B cell (primary cell): ENCODE data around the gene BTG1. TPM values are rescaled to one million over a fixed set of nuclear protein-coding genes. Genes with fewer than 3 reads are reported as not detected.

Experiments
- ATAC-seq: fragments of 200-7000 bp; cut with Tn5 transposase; one replicate; pipeline ENCODE4 v1.10.0; 2021; ENCODE audit warnings: low read depth, mild to moderate bottlenecking, moderate number of reproducible peaks, moderate library complexity
- CTCF ChIA-PET: fragments of 350-600 bp; sonication (Branson Sonifier 250); formaldehyde crosslinking; loops from one replicate; lab custom pipeline; 2021; ENCODE audit warnings: antibody characterized with exemption, inconsistent platforms; lab: Charles Lee
- POLR2A ChIA-PET: fragments of 350-600 bp; sonication (Branson Sonifier 250); formaldehyde crosslinking; loops from one replicate; lab custom pipeline; 2021; ENCODE audit warnings: antibody characterized with exemption; lab: Charles Lee
- DNase-seq: peaks from one replicate; pipeline ENCODE4 v3.0.0; 2013
- H2AFZ ChIP-seq: 2 replicates; pipeline ENCODE4 v1.6.1; 2012; ENCODE audit warnings: mild to moderate bottlenecking, low read depth, low read length; ENCODE audit not compliant: insufficient read depth, poor library complexity, severe bottlenecking
- H3K27ac ChIP-seq, 2 donors: 1 replicate in 1 of 2; 2 replicates in 1 of 2; pipeline ENCODE4 v1.5.1; 2012 to 2013; ENCODE audit warnings: low read length in 2 of 2, mild to moderate bottlenecking in 2 of 2, moderate library complexity in 1 of 2
- H3K27me3 ChIP-seq, 4 experiments: fragments of 200-600 bp in 1 of 4; sonication (generic) in 1 of 4; replicated peaks in 1 of 4; 1 replicate in 2 of 4; 2 replicates in 2 of 4; pipeline versions ENCODE4 v1.6.1 to v1.7.0; 2013 to 2016; ENCODE audit warnings: low read length in 3 of 4, mild to moderate bottlenecking in 2 of 4, mixed read lengths in 1 of 4, moderate library complexity in 1 of 4; ENCODE audit not compliant: insufficient read depth in 4 of 4, control insufficient read depth in 3 of 4; ENCODE audit errors: control extremely low read depth in 1 of 4
- H3K36me3 ChIP-seq, 2 experiments: replicated peaks in 1 of 2; 1 replicate in 1 of 2; 2 replicates in 1 of 2; pipeline versions ENCODE4 v1.6.1 to v1.7.1; 2013; ENCODE audit warnings: low read length in 1 of 2; ENCODE audit not compliant: insufficient read depth in 2 of 2, control insufficient read depth in 1 of 2; ENCODE audit errors: control extremely low read depth in 1 of 2, extremely low read depth in 1 of 2
- H3K4me1 ChIP-seq, 2 donors: fragments of 200-600 bp in 1 of 2; sonication (generic) in 1 of 2; 1 replicate in 1 of 2; 2 replicates in 1 of 2; pipeline versions ENCODE4 v1.5.1 to v1.6.1; 2013 to 2017; ENCODE audit warnings: low read length in 2 of 2; ENCODE audit not compliant: control insufficient read depth in 2 of 2, insufficient read depth in 2 of 2
- H3K4me2 ChIP-seq: replicated peaks from 2 replicates; pipeline ENCODE3; 2012; ENCODE audit warnings: mild to moderate bottlenecking, low read depth, low read length; ENCODE audit not compliant: poor library complexity, severe bottlenecking
- H3K4me3 ChIP-seq, 5 experiments: fragments of 200-600 bp in 1 of 5; sonication (generic) in 1 of 5; 1 replicate in 3 of 5; 2 replicates in 2 of 5; pipeline versions ENCODE4 v1.5.1 to v1.7.0; 2011 to 2016; ENCODE audit warnings: low read length in 4 of 5, mild to moderate bottlenecking in 4 of 5, low read depth in 2 of 5, control low read depth in 1 of 5, moderate library complexity in 1 of 5; ENCODE audit not compliant: insufficient read depth in 1 of 5; ENCODE audit errors: control extremely low read depth in 1 of 5, extremely low read depth in 1 of 5
- H3K79me2 ChIP-seq: fragments of 200-600 bp; sonication (generic); one replicate; pipeline ENCODE4 v1.6.0; 2016; ENCODE audit warnings: low read length; ENCODE audit not compliant: control insufficient read depth, insufficient read depth
- H3K9ac ChIP-seq: fragments of 200-600 bp; sonication (generic); 2 replicates; pipeline ENCODE4 v1.6.1; 2017; ENCODE audit warnings: mild to moderate bottlenecking, low read length, moderate library complexity
- H3K9me3 ChIP-seq, 3 donors: one replicate each; pipeline versions ENCODE4 v1.6.1 to v1.7.1; 2013; ENCODE audit warnings: low read length in 2 of 3; ENCODE audit not compliant: control insufficient read depth in 2 of 3, insufficient read depth in 1 of 3; ENCODE audit errors: control extremely low read depth in 1 of 3
- H4K20me1 ChIP-seq: 2 replicates; pipeline ENCODE4 v1.6.0; 2012; ENCODE audit warnings: mild to moderate bottlenecking, low read length; ENCODE audit not compliant: insufficient read depth, control insufficient read depth, poor library complexity, severe bottlenecking
- H3K27ac Mint-ChIP-seq: one replicate; pipeline ENCODE4 v1.8.0; 2021; ENCODE audit warnings: mixed read lengths
- H3K27me3 Mint-ChIP-seq: one replicate; pipeline ENCODE4 v1.8.0; 2021; ENCODE audit warnings: mixed read lengths
- H3K4me1 Mint-ChIP-seq: one replicate; pipeline ENCODE4 v1.8.0; 2021; ENCODE audit warnings: mixed read lengths
- H3K4me3 Mint-ChIP-seq: one replicate; pipeline ENCODE4 v1.8.0; 2021; ENCODE audit warnings: mixed read lengths
- H3K9me3 Mint-ChIP-seq: one replicate; pipeline ENCODE4 v1.8.0; 2022; ENCODE audit warnings: mixed read lengths; ENCODE audit not compliant: insufficient read depth
- EZH2 ChIP-seq: IDR thresholded peaks from 2 replicates; pipeline ENCODE4 v1.6.1; 2012; ENCODE audit warnings: borderline replicate concordance, low read depth, mild to moderate bottlenecking, moderate library complexity, low read length; ENCODE audit not compliant: insufficient read depth, poor library complexity, severe bottlenecking
- WGBS: methylation state at CpG from one replicate; pipeline ENCODE4 v1.1.5; 2013; ENCODE audit warnings: missing lambda C conversion rate; ENCODE audit not compliant: insufficient coverage; 5-methylcytosine and 5-hydroxymethylcytosine counted together
- intact Hi-C: fragments of 100-400 bp; cut with micrococcal nuclease; formaldehyde crosslinking; loops from one replicate; pipeline ENCODE4 v1.10.0; 2022
- polyA plus RNA-seq: library from polyadenylated mRNA; depleted of rRNA; stranded (reverse); fragments of >200 nt; gene quantifications from 2 replicates; pipeline ENCODE4 v1.2.3, GENCODE V29; 2012
- total RNA-seq, 2 donors: library from RNA; stranded (reverse); fragments of 120-200 nt in 1 of 2; gene quantifications; 1 replicate in 1 of 2; 2 replicates in 1 of 2; pipeline versions ENCODE4 v1.2.3 to v1.2.4, GENCODE V29; 2013 to 2022
- TF ChIP-seq, protein P1 (sequence below): fragments of 200-600 bp; IDR thresholded peaks from one replicate; pipeline ENCODE4 v1.8.0; 2022; ENCODE audit warnings: antibody characterized with exemption, mild to moderate bottlenecking

The BTG1 gene
- total and polyA plus RNA-seq, 2 donors (not counting 1 experiment from before 2014, with no cell fraction given) = 322 to 733 TPM

DNA sequence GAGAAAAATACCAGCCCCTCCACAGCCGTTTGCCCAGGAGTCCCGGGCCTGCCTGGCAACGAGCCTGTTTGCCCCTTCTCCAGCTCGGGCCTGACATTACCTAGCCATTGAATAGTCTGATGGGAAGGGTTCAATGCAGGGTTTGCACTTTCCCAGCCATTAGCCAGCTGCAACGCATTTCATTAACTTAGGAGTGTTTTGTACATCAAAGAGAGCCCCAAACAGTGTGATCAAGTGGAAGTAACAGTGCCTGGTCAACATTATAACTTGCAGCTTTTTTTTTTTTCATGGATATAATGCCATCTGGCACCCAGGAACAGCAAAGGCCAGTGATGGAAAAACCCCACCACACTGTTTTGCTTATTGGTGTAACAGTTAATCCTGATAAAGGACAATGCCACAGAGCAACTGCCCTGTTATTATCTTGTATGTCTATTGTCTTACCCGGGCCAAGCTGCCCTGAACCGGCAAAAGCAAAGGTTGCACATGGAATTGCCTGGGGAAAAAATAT is 38.0 kb downstream of the BTG1 start:
- no peaks in the 10 kb centered on the region for H4K20me1 ChIP-seq
- no peak overlapping the region for H3K4me3 ChIP-seq
- H3K27me3 ChIP-seq = no peaks in the 10 kb centered on the region
- H3K27me3 Mint-ChIP-seq = no peaks in the 10 kb centered on the region
- CTCF ChIA-PET = no interaction called here
- no peak overlapping the region for H3K4me3 Mint-ChIP-seq
- H3K27ac ChIP-seq = no peak overlapping the region
- no peak overlapping the region for H3K4me2 ChIP-seq
- intact Hi-C loops = no loop called here
- no peaks in the 10 kb centered on the region for H3K9me3 Mint-ChIP-seq
- 100% methylated on average over 3 of the region's 7 CpGs for WGBS
- H3K36me3 ChIP-seq = no peaks in the 10 kb centered on the region
- no peaks in the 10 kb centered on the region for H3K4me1 ChIP-seq
- no peaks in the 10 kb centered on the region for H3K9me3 ChIP-seq
- no peak overlapping the region for H3K9ac ChIP-seq
- peaks cover 19% of the 10 kb centered on the region for H3K4me1 Mint-ChIP-seq
- ATAC-seq = no peak
- peaks cover 7% of the 10 kb centered on the region for H3K79me2 ChIP-seq
- POLR2A ChIA-PET = interaction anchor here (0.5 kb wide), 1 partner anchor 287 kb away, joined by 5 read pairs; no protein-coding TSS in a partner anchor
- DNase-seq = no peak
- H2AFZ ChIP-seq = no peak overlapping the region
- TF ChIP-seq, protein P1, sequence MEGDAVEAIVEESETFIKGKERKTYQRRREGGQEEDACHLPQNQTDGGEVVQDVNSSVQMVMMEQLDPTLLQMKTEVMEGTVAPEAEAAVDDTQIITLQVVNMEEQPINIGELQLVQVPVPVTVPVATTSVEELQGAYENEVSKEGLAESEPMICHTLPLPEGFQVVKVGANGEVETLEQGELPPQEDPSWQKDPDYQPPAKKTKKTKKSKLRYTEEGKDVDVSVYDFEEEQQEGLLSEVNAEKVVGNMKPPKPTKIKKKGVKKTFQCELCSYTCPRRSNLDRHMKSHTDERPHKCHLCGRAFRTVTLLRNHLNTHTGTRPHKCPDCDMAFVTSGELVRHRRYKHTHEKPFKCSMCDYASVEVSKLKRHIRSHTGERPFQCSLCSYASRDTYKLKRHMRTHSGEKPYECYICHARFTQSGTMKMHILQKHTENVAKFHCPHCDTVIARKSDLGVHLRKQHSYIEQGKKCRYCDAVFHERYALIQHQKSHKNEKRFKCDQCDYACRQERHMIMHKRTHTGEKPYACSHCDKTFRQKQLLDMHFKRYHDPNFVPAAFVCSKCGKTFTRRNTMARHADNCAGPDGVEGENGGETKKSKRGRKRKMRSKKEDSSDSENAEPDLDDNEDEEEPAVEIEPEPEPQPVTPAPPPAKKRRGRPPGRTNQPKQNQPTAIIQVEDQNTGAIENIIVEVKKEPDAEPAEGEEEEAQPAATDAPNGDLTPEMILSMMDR = no peak
- TF ChIP-seq EZH2 = no peak
- no peak overlapping the region for H3K27ac Mint-ChIP-seq

DNA sequence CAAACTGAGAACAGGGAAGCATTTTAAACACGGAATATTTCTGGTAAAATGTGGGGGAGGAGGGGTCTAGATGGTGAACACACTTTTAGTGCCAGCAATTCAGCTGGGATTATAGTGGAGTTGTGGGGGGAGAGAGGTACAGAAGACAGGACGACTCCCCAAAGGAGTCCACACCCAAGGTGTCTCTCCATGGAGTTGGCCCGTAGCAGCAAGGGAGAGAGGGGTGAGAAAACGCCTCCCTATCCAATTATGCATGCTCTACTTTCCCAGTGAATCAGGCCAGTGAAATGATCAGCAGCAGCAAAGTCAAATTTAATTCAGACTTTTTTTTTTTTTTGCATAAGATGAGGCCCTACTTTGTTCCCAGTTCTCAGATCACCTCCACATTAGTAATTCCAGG is 38.6 kb downstream of the BTG1 start:
- H3K4me2 ChIP-seq = no peak overlapping the region
- H4K20me1 ChIP-seq = no peaks in the 10 kb centered on the region
- no peak overlapping the region for H3K4me3 Mint-ChIP-seq
- 100% methylated on average over 2 of the region's 4 CpGs for WGBS
- no peaks in the 10 kb centered on the region for H3K27me3 ChIP-seq
- H3K27ac ChIP-seq = no peak overlapping the region
- H2AFZ ChIP-seq = no peak overlapping the region
- H3K27ac Mint-ChIP-seq = no peak overlapping the region
- H3K9me3 Mint-ChIP-seq = no peaks in the 10 kb centered on the region
- CTCF ChIA-PET = interaction anchor here (1.0 kb wide), 1 partner anchor 37 kb away, joined by 3 read pairs; no protein-coding TSS in a partner anchor
- no peak overlapping the region for H3K9ac ChIP-seq
- no peaks in the 10 kb centered on the region for H3K4me1 ChIP-seq
- DNase-seq (no peak), ATAC-seq (no peak)
- peaks cover 18% of the 10 kb centered on the region for H3K4me1 Mint-ChIP-seq
- H3K9me3 ChIP-seq = no peaks in the 10 kb centered on the region
- H3K36me3 ChIP-seq = no peaks in the 10 kb centered on the region
- TF ChIP-seq, protein P1 = no peak
- no peak for TF ChIP-seq EZH2
- H3K4me3 ChIP-seq = no peak overlapping the region
- H3K79me2 ChIP-seq = peaks cover 5% of the 10 kb centered on the region
- no peaks in the 10 kb centered on the region for H3K27me3 Mint-ChIP-seq
- intact Hi-C loops = no loop called here
- POLR2A ChIA-PET = no interaction called here
